Right lobe of liver (tissue), 6 donors: ENCODE data around the gene PPP1R2. TPM values are rescaled to one million over a fixed set of nuclear protein-coding genes. Genes with fewer than 3 reads are reported as not detected.

Experiments
- ATAC-seq, 4 donors: fragments of 200-7000 bp; cut with Tn5 transposase; one replicate each; pipeline ENCODE4 v1.9.1; 2020; ENCODE audit warnings: mild to moderate bottlenecking in 4 of 4, moderate library complexity in 4 of 4
- DNase-seq, 3 donors: peaks; one replicate each; pipeline ENCODE4 v3.0.0-alpha.2; 2020
- H3K27ac ChIP-seq, 3 donors: fragments of 200-600 bp; one replicate each; pipeline ENCODE4 v1.8.0; 2022
- H3K27me3 ChIP-seq, 2 donors: fragments of 200-600 bp; one replicate each; pipeline ENCODE4 v1.8.0; 2022
- H3K36me3 ChIP-seq, 4 donors: fragments of 200-600 bp; sonication (generic) in 1 of 4; one replicate each; pipeline versions ENCODE4 v1.5.1 to v1.8.0; 2017 to 2022; ENCODE audit warnings: control low read depth in 1 of 4
- H3K4me1 ChIP-seq, 4 donors: fragments of 200-600 bp; sonication (generic) in 1 of 4; one replicate each; pipeline versions ENCODE4 v1.5.1 to v1.8.0; 2017 to 2022; ENCODE audit warnings: control low read depth in 1 of 4
- H3K4me3 ChIP-seq, 3 donors: fragments of 200-600 bp; one replicate each; pipeline ENCODE4 v1.8.0; 2022
- H3K9me3 ChIP-seq, 4 donors: fragments of 200-600 bp; sonication (generic) in 1 of 4; one replicate each; pipeline versions ENCODE4 v1.5.1 to v1.8.0; 2017 to 2022; ENCODE audit warnings: control low read depth in 1 of 4
- CTCF ChIP-seq, 4 donors: fragments of 200-600 bp in 3 of 4; fragments of 450-650 bp in 1 of 4; IDR thresholded peaks; one replicate each; pipeline versions ENCODE4 v1.5.1 to v1.8.0; 2016 to 2022; ENCODE audit warnings: antibody characterized with exemption in 4 of 4, mild to moderate bottlenecking in 2 of 4
- POLR2A ChIP-seq: fragments of 450-650 bp; IDR thresholded peaks from one replicate; pipeline ENCODE4 v1.6.1; 2017; ENCODE audit warnings: antibody characterized with exemption, mild to moderate bottlenecking
- WGBS: methylation state at CpG from one replicate; pipeline ENCODE4 v1.1.6; 2018; ENCODE audit warnings: low coverage, low lambda C conversion rate; ENCODE audit not compliant: insufficient coverage; ENCODE audit errors: missing lambda C conversion rate; 5-methylcytosine and 5-hydroxymethylcytosine counted together
- intact Hi-C, 2 donors: fragments of 100-400 bp; cut with DNase I; formaldehyde crosslinking; loops; one replicate each; pipeline versions ENCODE4 v1.11.2 to v1.14.1; 2022
- total RNA-seq, 6 experiments: library from RNA; depleted of rRNA in 2 of 6; stranded (reverse); fragments of >200 nt in 2 of 6; fragmentation: NEBNext Ultra II Directional in 3 of 6; extraction: Animal tissue kit (Norgen Biotek cat#: 25700) in 3 of 6; gene quantifications; one replicate each; pipeline versions ENCODE4 v1.1.0 to v1.2.4, GENCODE V29; 2016 to 2023
- donor health status: DM: no; HTN: yes; CAD: no.
- donor health status: DM: no; HTN: no; CAD: no.
- donor health status: DM: no; HTN: no; CAD: no.
- donor health status: DM: no; HTN: yes; CAD: no.
- donor health status: DM: no; HTN: yes; CAD: no.

PPP1R2 gene
- total RNA-seq, 6 experiments from 2014 or later: 10.3 to 25.4 (median 14.9) TPM

- TF ChIP-seq CTCF (IDR thresholded peaks at IDR 0.05): no peak
- TF ChIP-seq POLR2A: no peak
- H3K27me3 ChIP-seq: no peaks in the 10 kb centered on the region
- 64% methylated on average over 5 of the region's 5 CpGs for WGBS
- no peak overlapping the region for H3K4me3 ChIP-seq
- intact Hi-C loops: no loop called here
- no peaks in the 10 kb centered on the region for H3K9me3 ChIP-seq
- H3K36me3 ChIP-seq: no peaks in the 10 kb centered on the region
- no peak overlapping the region for H3K27ac ChIP-seq
- ATAC-seq: no peak
- no peaks in the 10 kb centered on the region for H3K4me1 ChIP-seq
- no peak for DNase-seq
These were observed 25.5 kb upstream of the PPP1R2 start for GRCh38 chr3:195568630-195569029.

- Histone ChIP-seq H3K27ac (no peak overlapping the region), H3K4me1 (no peaks in the 10 kb centered on the region), H3K4me3 (no peak overlapping the region), H3K36me3 (no peaks in the 10 kb centered on the region), H3K27me3 (no peaks in the 10 kb centered on the region), H3K9me3 (no peaks in the 10 kb centered on the region)
- DNase-seq: no peak
- WGBS: 55% methylated on average over 6 of the region's 6 CpGs
- ATAC-seq: no peak
- TF ChIP-seq POLR2A: no peak
- no peak for TF ChIP-seq CTCF (IDR thresholded peaks at IDR 0.05)
- intact Hi-C loops: no loop called here
These were observed 23.7 kb upstream of the PPP1R2 start for GRCh38 chr3:195566797-195567196.

GRCh38 chr3:195565716-195566115 lies 22.6 kb upstream of the PPP1R2 start:
- intact Hi-C loops: no loop called here
- TF ChIP-seq POLR2A (no peak), CTCF (IDR thresholded peaks at IDR 0.05) (no peak)
- Histone ChIP-seq H3K9me3 (no peaks in the 10 kb centered on the region), H3K27me3 (no peaks in the 10 kb centered on the region), H3K4me3 (no peak overlapping the region), H3K4me1 (no peaks in the 10 kb centered on the region), H3K27ac (no peak overlapping the region), H3K36me3 (no peaks in the 10 kb centered on the region)
- 23% methylated on average over 7 of the region's 7 CpGs for WGBS
- no peak for ATAC-seq
- no peak for DNase-seq

GRCh38 chr3:195563317-195563716 lies 20.2 kb upstream of the PPP1R2 start:
- Histone ChIP-seq H3K27me3 (no peaks in the 10 kb centered on the region), H3K4me1 (no peaks in the 10 kb centered on the region), H3K4me3 (no peak overlapping the region), H3K27ac (no peak overlapping the region), H3K36me3 (no peaks in the 10 kb centered on the region), H3K9me3 (no peaks in the 10 kb centered on the region)
- ATAC-seq (no peak), DNase-seq (no peak)
- intact Hi-C loops: no loop called here
- 86% methylated on average over 4 of the region's 4 CpGs for WGBS
- TF ChIP-seq CTCF (IDR thresholded peaks at IDR 0.05) (no peak), POLR2A (no peak)

DNA sequence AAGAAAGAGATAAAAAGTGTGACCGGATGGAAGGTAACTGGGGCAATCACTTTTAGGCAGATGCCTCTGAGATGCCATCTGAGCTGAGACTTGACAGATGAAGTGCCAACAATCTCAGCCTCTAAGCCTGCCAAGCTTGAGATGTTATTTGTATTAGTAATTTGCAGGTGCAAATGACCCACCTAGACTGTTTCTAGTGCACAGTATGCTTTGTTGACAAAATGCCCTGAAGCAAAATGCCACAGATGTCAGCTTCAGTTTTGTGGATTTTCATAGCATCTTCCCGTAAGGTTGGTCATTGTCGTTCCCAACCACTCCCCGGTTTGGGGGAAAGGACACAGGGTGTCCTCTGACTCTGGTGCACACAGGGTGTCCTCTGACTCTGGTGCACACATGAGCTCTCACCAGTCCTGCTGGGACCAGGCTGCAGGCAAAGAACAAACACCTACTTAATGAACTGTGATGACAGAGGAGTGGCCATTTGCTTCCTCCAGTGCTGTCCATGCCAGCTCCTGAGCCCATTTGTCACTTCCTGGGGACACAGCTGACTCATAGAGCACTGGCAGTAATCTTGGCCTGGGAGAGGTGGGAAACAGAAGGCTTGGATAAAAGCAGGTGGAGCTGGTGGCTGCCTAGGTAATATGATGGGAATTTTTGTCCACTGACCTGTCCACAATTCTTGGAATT lies 16.7 kb upstream of the PPP1R2 start:
- no peaks in the 10 kb centered on the region for H3K4me1 ChIP-seq
- WGBS: 94% methylated on average over 3 of the region's 4 CpGs
- no peak overlapping the region for H3K4me3 ChIP-seq
- no peak for TF ChIP-seq POLR2A
- TF ChIP-seq CTCF (IDR thresholded peaks at IDR 0.05): no peak
- H3K36me3 ChIP-seq: no peaks in the 10 kb centered on the region
- H3K27ac ChIP-seq: no peak overlapping the region
- DNase-seq (no peak), ATAC-seq (peak in 1 of 4 donors; percentile 32)
- intact Hi-C loops: no loop called here
- H3K27me3 ChIP-seq: no peaks in the 10 kb centered on the region
- no peaks in the 10 kb centered on the region for H3K9me3 ChIP-seq
